ENCODE results near the gene DPF3.

- TF ChIP-seq, protein P1, sequence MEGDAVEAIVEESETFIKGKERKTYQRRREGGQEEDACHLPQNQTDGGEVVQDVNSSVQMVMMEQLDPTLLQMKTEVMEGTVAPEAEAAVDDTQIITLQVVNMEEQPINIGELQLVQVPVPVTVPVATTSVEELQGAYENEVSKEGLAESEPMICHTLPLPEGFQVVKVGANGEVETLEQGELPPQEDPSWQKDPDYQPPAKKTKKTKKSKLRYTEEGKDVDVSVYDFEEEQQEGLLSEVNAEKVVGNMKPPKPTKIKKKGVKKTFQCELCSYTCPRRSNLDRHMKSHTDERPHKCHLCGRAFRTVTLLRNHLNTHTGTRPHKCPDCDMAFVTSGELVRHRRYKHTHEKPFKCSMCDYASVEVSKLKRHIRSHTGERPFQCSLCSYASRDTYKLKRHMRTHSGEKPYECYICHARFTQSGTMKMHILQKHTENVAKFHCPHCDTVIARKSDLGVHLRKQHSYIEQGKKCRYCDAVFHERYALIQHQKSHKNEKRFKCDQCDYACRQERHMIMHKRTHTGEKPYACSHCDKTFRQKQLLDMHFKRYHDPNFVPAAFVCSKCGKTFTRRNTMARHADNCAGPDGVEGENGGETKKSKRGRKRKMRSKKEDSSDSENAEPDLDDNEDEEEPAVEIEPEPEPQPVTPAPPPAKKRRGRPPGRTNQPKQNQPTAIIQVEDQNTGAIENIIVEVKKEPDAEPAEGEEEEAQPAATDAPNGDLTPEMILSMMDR (IDR thresholded peaks at IDR 0.05; ENCODE audit: low read depth, low read length, poor library complexity, severe bottlenecking) = no peak
- no peak for TF ChIP-seq EZH2phosphoT487 (IDR thresholded peaks at IDR 0.05; ENCODE audit: borderline replicate concordance, low read length)
Observed at GRCh38 chr14:72830356-72830755, 63.5 kb downstream of the DPF3 start.
